GM12878 (cell line): ENCODE results near the gene LRIT1.

ENCODE experiments used
- CEBPB ChIP-seq, 2 experiments: fragments of 150-350 bp in 1 of 2; IDR thresholded peaks; 2 replicates each; pipeline ENCODE4 v1.6.1; 2012 to 2014; ENCODE audit warnings: low read depth in 2 of 2, low read length in 2 of 2, borderline replicate concordance in 1 of 2, inconsistent platforms in 1 of 2
- CTCF ChIP-seq, 3 experiments: IDR thresholded peaks in 2 of 3; conservative IDR thresholded peaks in 1 of 3; 2 replicates each; pipeline ENCODE4 v1.5.1; 2011; ENCODE audit warnings: low read depth in 3 of 3, low read length in 3 of 3, mild to moderate bottlenecking in 3 of 3, control low read depth in 2 of 3, moderate library complexity in 2 of 3, inconsistent platforms in 1 of 3, mixed read lengths in 1 of 3; ENCODE audit not compliant: control insufficient read depth in 2 of 3, insufficient read depth in 1 of 3; ENCODE audit errors: extremely low read depth in 1 of 3
- FOXM1 ChIP-seq: IDR thresholded peaks from 2 replicates; pipeline ENCODE4 v1.6.1; 2012; ENCODE audit warnings: low read depth, mild to moderate bottlenecking, inconsistent platforms, low read length, moderate library complexity
- HDAC2 ChIP-seq: fragments of 200-600 bp; sonication (generic); IDR thresholded peaks from 2 replicates; pipeline ENCODE4 v1.6.1; 2017
- HDGF ChIP-seq: fragments of 450-650 bp; IDR thresholded peaks from 2 replicates; pipeline ENCODE4 v1.6.1; 2016; ENCODE audit warnings: antibody characterized with exemption
- KDM1A ChIP-seq: fragments of 200-600 bp; sonication (generic); IDR thresholded peaks from 2 replicates; pipeline ENCODE4 v1.6.1; 2016; ENCODE audit warnings: borderline replicate concordance
- LARP7 ChIP-seq: fragments of 450-650 bp; IDR thresholded peaks from 2 replicates; pipeline ENCODE4 v1.6.1; 2017; ENCODE audit warnings: mild to moderate bottlenecking
- MAX ChIP-seq: IDR thresholded peaks from 2 replicates; pipeline ENCODE4 v1.6.1; 2012; ENCODE audit warnings: low read depth, low read length, improper control_type of control experiment
- MXI1 ChIP-seq: fragments of 150-350 bp; IDR thresholded peaks from 2 replicates; pipeline ENCODE4 v1.6.1; 2011; ENCODE audit warnings: low read depth, mild to moderate bottlenecking, inconsistent platforms, low read length, improper control_type of control experiment
- POLR2A ChIP-seq: IDR thresholded peaks from 2 replicates; pipeline ENCODE4 v1.6.1; 2011; ENCODE audit warnings: low read depth, mild to moderate bottlenecking, low read length
- USF2 ChIP-seq: IDR thresholded peaks from 2 replicates; pipeline ENCODE4 v1.6.1; 2011; ENCODE audit warnings: low read depth, low read length, improper control_type of control experiment, borderline replicate concordance
- TF ChIP-seq, protein P1 (sequence below): fragments of 450-650 bp; formaldehyde crosslinking; IDR thresholded peaks from 2 replicates; pipeline ENCODE4 v1.4.0; 2020; ENCODE audit warnings: mild to moderate bottlenecking, moderate library complexity

DNA sequence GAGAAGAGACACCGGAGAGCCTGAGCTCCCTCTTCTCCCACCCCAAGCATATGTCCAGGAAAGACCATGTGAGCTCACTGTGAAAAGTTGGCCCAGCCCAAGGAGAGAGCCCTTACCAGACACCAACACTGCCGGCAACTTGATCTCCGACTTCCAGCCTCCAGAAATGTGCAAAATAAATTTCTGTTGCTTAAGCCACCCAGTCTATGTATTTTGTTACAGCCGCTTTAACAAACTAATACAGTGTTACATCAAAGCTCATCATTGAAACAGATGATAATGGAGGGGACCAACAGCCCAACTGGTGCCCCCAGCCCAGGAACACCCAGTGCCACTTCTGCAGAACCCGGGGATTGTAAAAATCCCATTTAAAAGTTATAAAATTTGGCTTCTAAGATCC lies 22.4 kb upstream of the LRIT1 start:
- TF ChIP-seq CEBPB (IDR thresholded peaks at IDR 0.05; ENCODE audit: borderline replicate concordance in 1 of 2, low read depth in 2 of 2, low read length in 2 of 2): no peak
- no peak for TF ChIP-seq CTCF (IDR thresholded peaks at IDR 0.05 in 2 of 3, conservative IDR thresholded peaks at IDR 0.05 in 1 of 3; ENCODE audit: control insufficient read depth in 2 of 3, extremely low read depth in 1 of 3, insufficient read depth in 1 of 3, low read depth in 3 of 3, low read length in 3 of 3)
- TF ChIP-seq FOXM1: no peak
- no peak for TF ChIP-seq USF2
- TF ChIP-seq, protein P1, sequence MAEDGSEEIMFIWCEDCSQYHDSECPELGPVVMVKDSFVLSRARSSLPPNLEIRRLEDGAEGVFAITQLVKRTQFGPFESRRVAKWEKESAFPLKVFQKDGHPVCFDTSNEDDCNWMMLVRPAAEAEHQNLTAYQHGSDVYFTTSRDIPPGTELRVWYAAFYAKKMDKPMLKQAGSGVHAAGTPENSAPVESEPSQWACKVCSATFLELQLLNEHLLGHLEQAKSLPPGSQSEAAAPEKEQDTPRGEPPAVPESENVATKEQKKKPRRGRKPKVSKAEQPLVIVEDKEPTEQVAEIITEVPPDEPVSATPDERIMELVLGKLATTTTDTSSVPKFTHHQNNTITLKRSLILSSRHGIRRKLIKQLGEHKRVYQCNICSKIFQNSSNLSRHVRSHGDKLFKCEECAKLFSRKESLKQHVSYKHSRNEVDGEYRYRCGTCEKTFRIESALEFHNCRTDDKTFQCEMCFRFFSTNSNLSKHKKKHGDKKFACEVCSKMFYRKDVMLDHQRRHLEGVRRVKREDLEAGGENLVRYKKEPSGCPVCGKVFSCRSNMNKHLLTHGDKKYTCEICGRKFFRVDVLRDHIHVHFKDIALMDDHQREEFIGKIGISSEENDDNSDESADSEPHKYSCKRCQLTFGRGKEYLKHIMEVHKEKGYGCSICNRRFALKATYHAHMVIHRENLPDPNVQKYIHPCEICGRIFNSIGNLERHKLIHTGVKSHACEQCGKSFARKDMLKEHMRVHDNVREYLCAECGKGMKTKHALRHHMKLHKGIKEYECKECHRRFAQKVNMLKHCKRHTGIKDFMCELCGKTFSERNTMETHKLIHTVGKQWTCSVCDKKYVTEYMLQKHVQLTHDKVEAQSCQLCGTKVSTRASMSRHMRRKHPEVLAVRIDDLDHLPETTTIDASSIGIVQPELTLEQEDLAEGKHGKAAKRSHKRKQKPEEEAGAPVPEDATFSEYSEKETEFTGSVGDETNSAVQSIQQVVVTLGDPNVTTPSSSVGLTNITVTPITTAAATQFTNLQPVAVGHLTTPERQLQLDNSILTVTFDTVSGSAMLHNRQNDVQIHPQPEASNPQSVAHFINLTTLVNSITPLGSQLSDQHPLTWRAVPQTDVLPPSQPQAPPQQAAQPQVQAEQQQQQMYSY (CRISPR knock-in tag): no peak
- no peak for TF ChIP-seq POLR2A
- no peak for TF ChIP-seq LARP7
- no peak for TF ChIP-seq KDM1A
- no peak for TF ChIP-seq MAX
- TF ChIP-seq MXI1: no peak
- no peak for TF ChIP-seq HDAC2
- no peak for TF ChIP-seq HDGF
